Kidney glomerular epithelial cell (primary cell): ENCODE measurements around the gene NHLRC2.
"Not testable (repeated sequence)": the region's sequence is repeated elsewhere in the genome, so short reads cannot be mapped to it uniquely, and the experiment has no call there.

Experiments
- DNase-seq: peaks from one replicate; lab custom pipeline; 2025; lab: John Stamatoyannopoulos, UW

NHLRC2 gene

GRCh38 chr10:113941140-113941539 is 86.7 kb downstream of the NHLRC2 start:
- DNase-seq, result no peak

GRCh38 chr10:113943196-113943595 is 88.7 kb downstream of the NHLRC2 start:
- not testable (repeated sequence) for DNase-seq

- DNase-seq, result peak; percentile 16
Measured at GRCh38 chr10:113945075-113945686, 90.7 kb downstream of the NHLRC2 start.

GRCh38 chr10:113945687-113946085 is 91.2 kb downstream of the NHLRC2 start:
- DNase-seq, result no peak

GRCh38 chr10:113947184-113948041 is 93.0 kb downstream of the NHLRC2 start:
- DNase-seq, result peak; percentile 5

- DNase-seq, result no peak
Measured at GRCh38 chr10:113948048-113948447, 93.6 kb downstream of the NHLRC2 start.

GRCh38 chr10:113950268-113950667 is 95.8 kb downstream of the NHLRC2 start:
- no peak for DNase-seq

- DNase-seq, result no peak
Measured at GRCh38 chr10:113953505-113954272, 99.2 kb downstream of the NHLRC2 start.

GRCh38 chr10:113954409-113954808 is 99.9 kb downstream of the NHLRC2 start:
- no peak for DNase-seq

GRCh38 chr10:113957013-113957412 is 102.6 kb downstream of the NHLRC2 start:
- DNase-seq, result peak; percentile 16

- peak; percentile 91 for DNase-seq
Measured at GRCh38 chr10:113958631-113959382, 104.3 kb downstream of the NHLRC2 start.

- no peak for DNase-seq
Measured at GRCh38 chr10:113959383-113959760, 104.9 kb downstream of the NHLRC2 start.

- peak; percentile 38 for DNase-seq
Measured at GRCh38 chr10:113960617-113961181, 106.2 kb downstream of the NHLRC2 start.

GRCh38 chr10:113961182-113962031 is 106.9 kb downstream of the NHLRC2 start:
- DNase-seq, result no peak

GRCh38 chr10:113965077-113965476 is 110.6 kb downstream of the NHLRC2 start:
- no peak for DNase-seq

GRCh38 chr10:113965683-113966082 is 111.2 kb downstream of the NHLRC2 start:
- no peak for DNase-seq
